IMR-90 (cell line): ENCODE measurements around the gene PGC. TPM values are rescaled to one million over a fixed set of nuclear protein-coding genes. Genes with fewer than 3 reads are reported as not detected.

Experiments
- ATAC-seq: fragments of 200-7000 bp; cut with Tn5 transposase; 2 replicates; pipeline ENCODE4 v1.9.1; 2020; ENCODE audit warnings: low read depth, mild to moderate bottlenecking, moderate library complexity
- BruUV-seq: library from RNA; stranded (reverse); fragments of 400-500 nt; replicated peaks from 2 replicates; lab custom pipeline; 2021; lab: Mats Ljungman, UMichigan
- CTCF ChIA-PET: fragments of 300-600 bp; formaldehyde crosslinking; extraction: SDS; loops from one replicate; lab custom pipeline; 2021; ENCODE audit warnings: antibody characterized with exemption; lab: Yijun Ruan, JAX
- POLR2A ChIA-PET: fragments of 300-600 bp; sonication (Branson Sonifier 250); formaldehyde crosslinking; loops from one replicate; lab custom pipeline; 2022; ENCODE audit warnings: antibody characterized with exemption; ENCODE audit not compliant: unreplicated experiment; lab: Charles Lee
- DNase-seq: peaks from one replicate; pipeline ENCODE4 v3.0.0; 2013
- H2AFZ ChIP-seq: replicated peaks from 2 replicates; pipeline ENCODE3; 2013; ENCODE audit warnings: low read length, mild to moderate bottlenecking; ENCODE audit not compliant: poor library complexity
- H2AK5ac ChIP-seq: 2 replicates; pipeline ENCODE4 v1.6.1; 2013; ENCODE audit warnings: low read depth, low read length, inconsistent platforms
- H2AK9ac ChIP-seq: replicated peaks from 2 replicates; pipeline ENCODE3; 2013; ENCODE audit warnings: mild to moderate bottlenecking, low read depth, low read length, moderate library complexity; ENCODE audit not compliant: poor library complexity
- H2BK120ac ChIP-seq: 2 replicates; pipeline ENCODE4 v1.6.1; 2013; ENCODE audit warnings: low read depth, low read length, inconsistent platforms
- H2BK15ac ChIP-seq: 3 replicates; pipeline ENCODE4 v1.6.1; 2013; ENCODE audit warnings: low read depth, low read length, inconsistent platforms
- H2BK20ac ChIP-seq: 2 replicates; pipeline ENCODE4 v1.6.1; 2013; ENCODE audit warnings: low read depth, mild to moderate bottlenecking, inconsistent platforms, low read length, moderate library complexity
- H2BK5ac ChIP-seq: 2 replicates; pipeline ENCODE4 v1.6.1; 2013; ENCODE audit warnings: mild to moderate bottlenecking, low read depth, low read length, inconsistent platforms; ENCODE audit not compliant: poor library complexity, severe bottlenecking
- H3K14ac ChIP-seq: replicated peaks from 2 replicates; pipeline ENCODE4 v1.6.1; 2013; ENCODE audit warnings: low read depth, low read length, inconsistent platforms
- H3K18ac ChIP-seq: 2 replicates; pipeline ENCODE4 v1.6.1; 2013; ENCODE audit warnings: low read depth, low read length, control low read depth
- H3K23ac ChIP-seq: 2 replicates; pipeline ENCODE4 v1.6.1; 2013; ENCODE audit warnings: low read depth, low read length, inconsistent platforms
- H3K27ac ChIP-seq: 2 replicates; pipeline ENCODE4 v1.5.1; 2013; ENCODE audit warnings: mild to moderate bottlenecking, control low read depth, low read length; ENCODE audit not compliant: insufficient read depth
- H3K27me3 ChIP-seq: 2 replicates; pipeline ENCODE4 v1.6.1; 2013; ENCODE audit warnings: low read length; ENCODE audit not compliant: control insufficient read depth, insufficient read depth
- H3K36me3 ChIP-seq: 2 replicates; pipeline ENCODE4 v1.6.1; 2013; ENCODE audit warnings: low read length, mixed read lengths; ENCODE audit not compliant: control insufficient read depth, insufficient read depth
- H3K4ac ChIP-seq: 2 replicates; pipeline ENCODE4 v1.6.1; 2013; ENCODE audit warnings: low read depth, low read length, inconsistent platforms
- H3K4me1 ChIP-seq: 2 replicates; pipeline ENCODE4 v1.6.1; 2013; ENCODE audit warnings: low read length, mixed read lengths; ENCODE audit not compliant: control insufficient read depth, insufficient read depth
- H3K4me2 ChIP-seq: 2 replicates; pipeline ENCODE4 v1.6.1; 2013; ENCODE audit warnings: low read depth, mild to moderate bottlenecking, control low read depth, low read length, moderate library complexity
- H3K4me3 ChIP-seq: 2 replicates; pipeline ENCODE4 v1.5.1; 2013; ENCODE audit warnings: low read depth, mild to moderate bottlenecking, control low read depth, low read length, moderate library complexity; ENCODE audit not compliant: insufficient read depth
- H3K56ac ChIP-seq: 2 replicates; pipeline ENCODE4 v1.6.1; 2013; ENCODE audit warnings: low read length, inconsistent platforms; ENCODE audit not compliant: insufficient read depth; ENCODE audit errors: extremely low read depth
- H3K79me1 ChIP-seq, 2 experiments: 2 replicates each; pipeline ENCODE4 v1.6.1; 2013; ENCODE audit warnings: low read length in 2 of 2, inconsistent platforms in 1 of 2, low read depth in 1 of 2
- H3K9ac ChIP-seq: 2 replicates; pipeline ENCODE4 v1.6.1; 2013; ENCODE audit warnings: low read depth, low read length, control low read depth
- H3K9me1 ChIP-seq: 2 replicates; pipeline ENCODE4 v1.6.1; 2013; ENCODE audit warnings: low read length, inconsistent platforms; ENCODE audit not compliant: insufficient read depth
- H3K9me3 ChIP-seq: 2 replicates; pipeline ENCODE4 v1.6.1; 2013; ENCODE audit warnings: low read length; ENCODE audit not compliant: control insufficient read depth, insufficient read depth
- H4K20me1 ChIP-seq: 2 replicates; pipeline ENCODE4 v1.6.1; 2013; ENCODE audit warnings: low read length, inconsistent platforms; ENCODE audit not compliant: insufficient read depth
- H4K5ac ChIP-seq: 2 replicates; pipeline ENCODE4 v1.6.1; 2013; ENCODE audit warnings: mild to moderate bottlenecking, low read depth, low read length, control low read depth
- H4K8ac ChIP-seq, 2 experiments: 2 replicates each; pipeline ENCODE4 v1.6.1; 2013; ENCODE audit warnings: low read depth in 2 of 2, low read length in 2 of 2, control low read depth in 1 of 2, inconsistent platforms in 1 of 2
- H4K91ac ChIP-seq: 2 replicates; pipeline ENCODE4 v1.6.1; 2013; ENCODE audit warnings: low read depth, low read length, inconsistent platforms; ENCODE audit not compliant: insufficient read depth
- CEBPB ChIP-seq: IDR thresholded peaks from 2 replicates; pipeline ENCODE4 v1.6.1; 2012; ENCODE audit warnings: low read depth, low read length, improper control_type of control experiment
- CHD1 ChIP-seq: IDR thresholded peaks from 2 replicates; pipeline ENCODE4 v1.6.1; 2012; ENCODE audit warnings: low read depth, low read length, improper control_type of control experiment
- MAFK ChIP-seq: IDR thresholded peaks from 2 replicates; pipeline ENCODE4 v1.6.1; 2012; ENCODE audit warnings: low read depth, low read length, improper control_type of control experiment
- MAZ ChIP-seq: IDR thresholded peaks from 2 replicates; pipeline ENCODE4 v1.6.1; 2012; ENCODE audit warnings: low read depth, mild to moderate bottlenecking, low read length, improper control_type of control experiment, moderate library complexity, borderline replicate concordance
- MXI1 ChIP-seq: IDR thresholded peaks from 2 replicates; pipeline ENCODE4 v1.6.1; 2012; ENCODE audit warnings: low read depth, mild to moderate bottlenecking, low read length, moderate library complexity, borderline replicate concordance
- NFE2L2 ChIP-seq: fragments of 150-350 bp; IDR thresholded peaks from 2 replicates; pipeline ENCODE4 v1.6.1; 2016; ENCODE audit warnings: low read depth, mild to moderate bottlenecking, low read length
- POLR2A ChIP-seq: IDR thresholded peaks from 2 replicates; pipeline ENCODE4 v1.6.1; 2012; ENCODE audit warnings: mild to moderate bottlenecking, low read depth, low read length
- RAD21 ChIP-seq: IDR thresholded peaks from 2 replicates; pipeline ENCODE4 v1.6.1; 2012; ENCODE audit warnings: low read length, improper control_type of control experiment
- RCOR1 ChIP-seq: IDR thresholded peaks from 2 replicates; pipeline ENCODE4 v1.6.1; 2012; ENCODE audit warnings: mild to moderate bottlenecking, low read length, improper control_type of control experiment; ENCODE audit not compliant: insufficient replicate concordance
- RFX5 ChIP-seq: IDR thresholded peaks from 2 replicates; pipeline ENCODE4 v1.8.0; 2012; ENCODE audit warnings: low read depth, mild to moderate bottlenecking, low read length, moderate library complexity
- whole genome bisulfite sequencing, 2 experiments: methylation state at CpG; one replicate each; pipeline versions ENCODE4 v1.1.5 to v1.1.7; 2013; ENCODE audit warnings: missing lambda C conversion rate in 2 of 2; ENCODE audit not compliant: insufficient read length in 1 of 2; ENCODE audit errors: extremely low coverage in 2 of 2; 5-methylcytosine and 5-hydroxymethylcytosine counted together
- dilution Hi-C: fragments of 300-500 bp; cut with HindIII; formaldehyde crosslinking; loops from one replicate; pipeline ENCODE4 v1.14.3; 2018; ENCODE audit warnings: low sequenced_read_pairs; ENCODE audit not compliant: unreplicated experiment
- in situ Hi-C: fragments of 300-500 bp; cut with MboI; formaldehyde crosslinking; loops from 3 replicates; pipeline ENCODE4 v1.14.3; 2019; ENCODE audit warnings: low sequenced_read_pairs, inconsistent platforms, mixed read lengths
- intact Hi-C: fragments of 100-400 bp; cut with micrococcal nuclease; formaldehyde crosslinking; loops from 2 replicates; pipeline ENCODE4 v1.10.0; 2022
- polyA plus RNA-seq, 3 experiments: library from polyadenylated mRNA; depleted of rRNA; stranded (reverse); fragments of >200 nt; gene quantifications; 2 replicates each; pipeline ENCODE4 v1.2.3, GENCODE V29; 2012; ENCODE audit warnings: low replicate concordance in 1 of 3
- total RNA-seq: library from RNA; depleted of rRNA; stranded (reverse); fragments of >200 nt; gene quantifications from 2 replicates; pipeline ENCODE4 v1.2.3, GENCODE V29; 2012
- TF ChIP-seq, protein P1 (sequence below): conservative IDR thresholded peaks from 2 replicates; pipeline ENCODE4 v1.5.1; 2012; ENCODE audit warnings: mild to moderate bottlenecking, low read depth, low read length, improper control_type of control experiment

The PGC gene
- total and polyA plus RNA-seq, 2 of the 4 experiments (the other 2 are of a cell fraction), result not detected

DNA sequence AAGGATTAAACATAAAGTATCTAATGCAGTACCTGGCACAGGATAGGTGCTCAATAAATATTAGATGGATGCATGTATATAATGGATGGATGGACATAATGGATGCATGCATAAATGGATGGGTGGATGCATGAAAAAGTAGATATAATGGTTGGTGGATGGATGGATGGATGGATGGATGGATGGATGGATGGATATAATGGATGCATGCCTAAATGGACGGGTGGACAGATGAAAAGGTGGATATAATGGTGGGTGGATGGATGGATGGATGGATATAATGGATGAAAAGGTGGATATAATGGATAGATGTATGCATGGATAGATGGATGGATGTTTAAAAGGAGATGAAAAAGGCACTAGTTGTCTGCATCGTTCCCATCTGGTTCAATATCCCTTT is 37.8 kb downstream of the PGC start:
- no peaks in the 10 kb centered on the region for H3K36me3 ChIP-seq
- no peaks in the 10 kb centered on the region for H3K27me3 ChIP-seq
- dilution Hi-C loops (no loop called here), intact Hi-C loops (no loop called here), in situ Hi-C loops (no loop called here)
- no peak overlapping the region for H3K4me3 ChIP-seq
- H3K4me1 ChIP-seq, result peaks cover 27% of the 10 kb centered on the region
- H3K4ac ChIP-seq, result no peak overlapping the region
- H2BK120ac ChIP-seq, result no peak overlapping the region
- no peak for ATAC-seq
- no peaks in the 10 kb centered on the region for H3K9me3 ChIP-seq
- H3K9ac ChIP-seq, result no peak overlapping the region
- H3K9me1 ChIP-seq, result peaks cover 11% of the 10 kb centered on the region
- ChIA-PET CTCF (no interaction called here), POLR2A (no interaction called here)
- no peak overlapping the region for H4K5ac ChIP-seq
- H2BK20ac ChIP-seq, result no peak overlapping the region
- H3K4me2 ChIP-seq, result no peak overlapping the region
- TF ChIP-seq MXI1, result no peak
- TF ChIP-seq MAZ, result no peak
- TF ChIP-seq MAFK, result no peak
- TF ChIP-seq POLR2A, result no peak
- TF ChIP-seq NFE2L2, result no peak
- TF ChIP-seq CHD1, result no peak
- no peak for TF ChIP-seq CEBPB
- TF ChIP-seq RCOR1, result no peak
- TF ChIP-seq, protein P1, sequence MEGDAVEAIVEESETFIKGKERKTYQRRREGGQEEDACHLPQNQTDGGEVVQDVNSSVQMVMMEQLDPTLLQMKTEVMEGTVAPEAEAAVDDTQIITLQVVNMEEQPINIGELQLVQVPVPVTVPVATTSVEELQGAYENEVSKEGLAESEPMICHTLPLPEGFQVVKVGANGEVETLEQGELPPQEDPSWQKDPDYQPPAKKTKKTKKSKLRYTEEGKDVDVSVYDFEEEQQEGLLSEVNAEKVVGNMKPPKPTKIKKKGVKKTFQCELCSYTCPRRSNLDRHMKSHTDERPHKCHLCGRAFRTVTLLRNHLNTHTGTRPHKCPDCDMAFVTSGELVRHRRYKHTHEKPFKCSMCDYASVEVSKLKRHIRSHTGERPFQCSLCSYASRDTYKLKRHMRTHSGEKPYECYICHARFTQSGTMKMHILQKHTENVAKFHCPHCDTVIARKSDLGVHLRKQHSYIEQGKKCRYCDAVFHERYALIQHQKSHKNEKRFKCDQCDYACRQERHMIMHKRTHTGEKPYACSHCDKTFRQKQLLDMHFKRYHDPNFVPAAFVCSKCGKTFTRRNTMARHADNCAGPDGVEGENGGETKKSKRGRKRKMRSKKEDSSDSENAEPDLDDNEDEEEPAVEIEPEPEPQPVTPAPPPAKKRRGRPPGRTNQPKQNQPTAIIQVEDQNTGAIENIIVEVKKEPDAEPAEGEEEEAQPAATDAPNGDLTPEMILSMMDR, result no peak
- TF ChIP-seq RAD21, result no peak
- no peak for TF ChIP-seq RFX5
- no peak overlapping the region for H3K23ac ChIP-seq
- DNase-seq, result no peak
- H2AFZ ChIP-seq, result no peak overlapping the region
- H2BK15ac ChIP-seq, result no peak overlapping the region
- 40% methylated on average over 1 of the region's 2 CpGs; no CpG with 5 or more reads in 1 of the 2 experiments for WGBS, 2 experiments
- no peak overlapping the region for H4K8ac ChIP-seq
- no peak overlapping the region for H3K14ac ChIP-seq
- no peak overlapping the region for H3K27ac ChIP-seq
- H2AK9ac ChIP-seq, result no peak overlapping the region
- no peak overlapping the region for H3K18ac ChIP-seq
- no peak overlapping the region for H2AK5ac ChIP-seq
- H3K56ac ChIP-seq, result no peak overlapping the region
- no TSS peak for BruUV-seq
- H3K79me1 ChIP-seq, result 0 out of 4 replicates have a peak, but pooled peaks cover 0 to 3% of the 10 kb centered on the region in 2 experiments
- H2BK5ac ChIP-seq, result peak overlapping the region; percentile 35
- peaks cover 8% of the 10 kb centered on the region; the same call in 1 of the 2 replicates for H4K20me1 ChIP-seq
- no peak overlapping the region for H4K91ac ChIP-seq
